HG03558 (cell line): Measurements from ENCODE around the gene DAPK2.
A peak's percentile ranks its signal among the peaks of the same experiment; 100 is the strongest.

Source experiments
- ATAC-seq: cut with Tn5 transposase; IDR thresholded peaks from one replicate; pipeline ENCODE4 v1.9.1; 2021; ENCODE audit warnings: moderate number of reproducible peaks; ENCODE audit not compliant: unreplicated experiment; ENCODE audit errors: extremely low read depth

The DAPK2 gene

GRCh38 chr15:64029110-64029509, 17.2 kb downstream of the DAPK2 start:
- no peak for ATAC-seq

GRCh38 chr15:64026591-64026990, 19.7 kb downstream of the DAPK2 start:
- no peak for ATAC-seq

DNA sequence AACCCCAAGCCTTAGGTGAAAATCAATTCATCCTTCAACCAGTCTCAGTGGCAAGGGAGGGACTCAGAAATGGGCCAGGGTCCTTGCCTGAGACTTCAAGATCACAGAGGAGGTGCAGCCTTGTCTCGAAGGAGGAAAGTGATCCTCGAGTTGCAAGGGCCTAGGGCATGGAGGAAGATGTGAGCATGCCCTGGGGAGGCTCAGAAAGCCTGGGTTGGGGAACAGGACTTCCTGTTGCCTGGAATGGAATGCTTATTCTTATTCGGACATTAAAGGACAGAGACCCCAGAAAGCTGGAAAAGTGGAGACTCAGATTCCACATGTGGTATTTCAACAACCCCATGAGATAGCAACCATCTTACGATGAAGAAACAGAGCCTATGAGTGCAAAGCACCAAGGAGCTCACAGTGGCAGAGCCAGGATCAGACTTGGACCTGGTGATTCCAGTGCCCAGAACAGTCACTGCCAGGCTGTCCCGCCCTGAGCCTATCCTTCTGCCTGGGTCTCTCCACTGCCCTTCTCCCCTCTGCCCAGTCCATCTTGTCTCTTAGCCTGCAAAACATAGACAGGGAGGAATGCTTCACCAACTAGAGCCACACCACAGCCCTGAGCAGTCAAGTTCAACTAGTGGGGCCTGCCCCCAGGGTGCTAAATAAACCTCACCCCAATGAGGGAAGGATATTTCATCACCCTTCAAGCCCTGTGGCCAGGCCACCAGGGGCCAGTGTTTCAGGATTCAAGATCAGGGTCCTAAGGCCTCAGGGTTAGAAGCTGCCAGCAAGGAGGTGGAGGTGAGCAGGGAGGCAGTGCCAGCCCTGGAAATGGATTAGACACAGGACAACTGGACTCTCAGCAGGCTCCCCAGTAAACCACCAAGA, 21.9 kb downstream of the DAPK2 start:
- ATAC-seq, result no peak

DNA sequence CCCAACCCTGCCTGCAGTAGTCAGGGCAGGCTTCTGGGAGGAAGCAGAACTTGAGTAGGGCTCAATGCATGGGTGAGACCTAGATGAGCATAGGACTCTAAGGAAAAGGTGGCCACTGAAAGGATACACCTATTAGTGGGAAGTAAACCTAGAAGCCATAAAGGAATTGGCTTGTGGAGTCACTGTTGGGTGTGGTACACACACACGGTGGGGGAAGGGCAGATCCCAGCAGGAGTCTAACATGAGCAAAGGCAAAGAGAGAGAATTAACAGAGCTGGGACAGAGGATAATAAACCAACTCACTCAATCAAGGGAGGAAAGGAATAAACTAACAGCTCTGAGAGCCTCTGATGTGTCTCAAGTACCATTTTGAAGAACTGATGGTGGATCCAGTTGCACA, 23.1 kb downstream of the DAPK2 start:
- ATAC-seq, result no peak

- ATAC-seq, result no peak
Measured at GRCh38 chr15:64022571-64022970, 23.7 kb downstream of the DAPK2 start.

- ATAC-seq, result no peak
Measured at GRCh38 chr15:64019764-64020163, 26.5 kb downstream of the DAPK2 start.

DNA sequence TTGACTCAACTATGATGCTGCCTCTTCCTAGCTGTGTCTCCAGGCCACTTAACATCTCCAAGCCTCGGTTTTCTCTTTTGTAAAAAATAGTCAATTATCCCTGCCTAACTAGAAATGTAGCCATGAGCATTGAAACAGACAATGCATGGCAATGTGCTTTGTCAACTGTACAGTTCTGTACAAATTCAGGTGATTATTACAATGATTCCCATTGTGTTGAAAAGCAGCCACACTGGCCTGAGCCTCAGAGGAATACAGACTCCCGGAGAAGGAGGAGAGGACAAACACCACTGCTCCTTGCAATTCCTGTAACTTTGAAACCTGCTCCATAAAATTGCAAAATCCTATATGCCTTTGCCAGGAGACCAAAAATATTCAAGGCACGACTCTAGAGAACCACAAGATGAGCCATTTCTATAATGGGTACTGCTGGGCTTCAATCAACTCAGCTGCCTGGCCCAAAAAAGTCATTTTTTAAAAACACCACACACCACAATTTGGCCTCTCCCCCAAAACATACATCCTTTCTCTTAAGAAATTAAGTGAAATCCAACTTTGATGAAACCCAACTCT, 28.6 kb downstream of the DAPK2 start:
- ATAC-seq, result no peak

DNA sequence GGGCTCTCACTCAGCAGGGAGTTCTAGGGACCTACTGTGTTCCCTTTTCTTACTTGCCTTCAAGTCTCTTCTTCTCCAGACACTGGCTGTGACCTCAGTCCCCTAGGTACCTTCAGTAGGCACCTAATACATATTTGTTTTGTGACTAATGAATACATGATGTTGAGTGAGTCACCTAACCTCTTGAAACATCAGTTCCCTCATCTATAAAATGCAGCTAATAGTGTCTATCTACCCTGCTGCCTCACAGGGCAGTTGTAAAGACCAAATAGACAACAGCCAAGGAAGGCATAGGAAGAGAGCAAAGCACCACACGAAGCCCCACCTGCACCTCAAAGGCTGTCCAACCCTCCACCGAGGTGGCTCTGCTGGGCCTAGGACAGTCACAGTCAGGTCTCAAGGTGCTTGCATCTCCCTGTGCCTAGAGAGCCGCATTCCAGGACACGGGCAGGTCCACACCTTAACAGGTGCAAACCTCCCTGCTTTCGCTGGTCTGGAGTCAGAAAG, 29.1 kb downstream of the DAPK2 start:
- ATAC-seq, result no peak

DNA sequence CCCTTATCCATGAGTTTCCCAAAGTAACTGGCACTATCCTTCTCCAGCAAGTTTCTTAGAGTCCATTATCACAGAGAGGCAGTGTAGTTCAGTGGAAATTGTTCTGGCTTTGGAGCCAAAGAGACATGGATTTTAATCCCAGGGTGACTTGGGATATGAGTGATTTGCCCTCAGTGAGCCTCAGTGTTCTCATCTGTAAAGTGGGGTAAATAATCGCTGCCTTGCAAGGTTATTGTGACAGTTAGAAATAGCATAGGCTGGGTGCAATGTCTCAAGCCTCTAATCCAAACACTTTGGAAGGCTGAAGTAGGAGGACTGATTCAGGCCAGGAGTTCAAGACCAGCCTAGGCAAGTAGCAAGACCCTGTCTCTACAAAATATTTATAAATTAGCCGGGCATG, 30.0 kb downstream of the DAPK2 start:
- no peak for ATAC-seq

DNA sequence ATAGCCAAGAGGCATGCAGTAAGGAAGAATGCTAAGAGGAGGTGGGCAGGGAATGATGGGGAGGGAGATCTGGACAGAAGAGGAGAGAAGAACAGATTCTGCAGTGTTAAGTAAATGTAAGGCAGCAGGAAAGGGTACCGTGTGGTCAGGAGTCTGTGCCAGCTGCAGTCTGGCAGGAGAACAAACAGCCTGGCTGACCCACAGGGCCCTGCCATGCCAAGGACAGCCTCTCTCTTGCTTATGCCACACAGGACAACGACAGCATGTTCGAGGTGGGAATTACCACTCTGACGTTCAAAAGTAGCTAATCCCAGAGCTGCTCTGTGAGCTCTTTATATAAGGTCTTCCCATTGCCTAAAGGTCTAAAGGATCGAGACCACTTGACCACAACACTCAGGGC, 31.3 kb downstream of the DAPK2 start:
- no peak for ATAC-seq

DNA sequence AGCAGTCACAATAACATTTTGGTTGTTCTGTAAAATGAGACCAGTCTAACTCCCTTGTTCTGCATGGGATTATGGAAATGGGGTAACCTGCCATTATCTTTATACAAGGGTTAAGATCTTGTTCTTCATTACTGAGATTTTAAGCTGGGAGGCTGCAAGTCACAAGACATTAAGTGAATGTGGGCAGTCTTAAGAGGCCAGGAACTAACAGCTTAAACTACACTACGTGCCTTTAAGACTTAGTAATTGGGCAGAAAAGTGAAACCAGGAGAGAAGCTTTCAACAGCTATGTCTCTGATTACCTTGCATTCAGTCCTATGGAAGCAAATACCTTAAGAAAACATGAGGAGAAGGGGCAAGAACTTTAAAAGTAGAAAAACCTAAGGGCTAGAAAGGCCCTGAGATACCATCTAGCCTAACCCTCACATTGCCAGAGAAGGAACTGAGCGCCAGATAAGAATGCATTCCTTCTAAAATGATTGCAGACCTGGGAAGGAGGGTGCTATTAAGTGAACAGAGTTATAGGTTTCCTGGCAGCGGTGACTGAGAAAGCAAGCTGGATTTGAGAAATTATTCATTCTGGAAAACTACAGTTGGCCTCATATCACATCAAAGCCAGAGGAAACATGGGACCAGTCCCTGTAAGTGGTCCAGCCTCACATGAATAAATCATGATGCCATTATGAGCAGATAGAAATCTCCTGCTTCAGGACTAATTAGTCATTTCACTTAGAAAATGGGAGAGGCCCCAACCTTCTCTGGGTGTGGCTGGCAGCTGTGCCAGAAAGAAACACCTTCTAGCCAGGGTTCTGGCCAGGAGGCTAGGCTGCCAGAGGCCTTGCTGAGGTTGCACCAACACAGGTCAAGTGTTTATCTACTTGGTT, 32.9 kb downstream of the DAPK2 start:
- ATAC-seq, result no peak

DNA sequence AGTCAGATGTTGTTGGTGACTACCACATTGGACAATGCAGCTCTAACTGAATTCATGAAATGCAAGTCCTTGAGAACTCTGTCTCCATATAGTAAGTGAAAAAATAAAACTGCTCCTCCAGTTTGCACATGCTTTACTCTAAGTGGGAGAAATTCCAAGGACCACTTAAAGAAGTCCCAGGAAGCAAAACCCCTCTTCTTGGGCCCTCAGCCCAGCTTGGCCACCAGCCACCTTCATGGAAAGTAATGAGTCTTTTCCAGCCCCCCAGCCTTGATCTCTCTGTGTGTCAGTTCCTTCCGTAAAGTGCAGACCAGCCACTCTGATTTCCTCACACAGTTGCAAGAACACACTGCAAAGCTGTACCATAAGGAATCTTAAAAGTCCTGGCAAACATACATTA, 34.5 kb downstream of the DAPK2 start:
- ATAC-seq, result no peak

DNA sequence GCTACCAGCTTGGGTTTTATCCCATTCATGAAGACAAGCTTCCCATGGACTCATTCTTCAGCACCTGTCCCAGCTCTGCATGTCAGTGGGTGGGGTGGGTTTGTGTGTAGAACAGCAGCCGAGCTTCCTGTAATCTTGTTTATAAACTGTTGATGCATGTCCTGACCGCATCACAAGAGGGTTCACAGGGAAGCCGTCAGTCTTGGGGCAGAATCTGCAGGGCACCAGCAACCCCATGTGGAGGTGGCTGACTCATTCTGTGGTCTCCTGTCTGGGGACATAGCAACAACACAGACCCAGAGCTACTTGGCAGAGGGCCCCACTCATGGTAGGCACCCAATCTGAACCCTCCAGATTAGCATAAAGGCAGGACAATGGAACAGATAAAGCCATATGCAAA, 35.6 kb downstream of the DAPK2 start:
- peak; percentile 42 for ATAC-seq

- peak; percentile 24 for ATAC-seq
Measured at GRCh38 chr15:64009798-64010261, 36.5 kb downstream of the DAPK2 start.

GRCh38 chr15:64009241-64009640, 37.0 kb downstream of the DAPK2 start:
- ATAC-seq, result no peak

DNA sequence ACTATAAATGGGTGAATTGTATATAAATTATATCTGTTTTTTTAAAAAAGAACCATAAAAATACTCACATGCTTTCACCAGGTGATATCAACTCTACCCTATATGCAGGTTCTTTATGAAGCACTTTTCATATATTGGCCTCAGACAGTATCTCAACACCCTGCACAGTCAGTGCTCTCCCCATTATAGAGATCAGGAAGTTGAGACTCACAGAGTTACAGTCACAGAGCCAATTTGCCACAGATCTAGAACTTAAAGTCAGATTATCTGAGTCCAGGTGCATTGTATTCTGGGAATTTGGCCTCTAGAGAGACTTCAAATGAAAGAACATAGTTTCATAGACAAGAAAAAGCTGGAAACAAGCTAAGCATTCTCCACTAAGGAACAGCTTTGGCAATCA, 38.1 kb downstream of the DAPK2 start:
- ATAC-seq, result no peak

DNA sequence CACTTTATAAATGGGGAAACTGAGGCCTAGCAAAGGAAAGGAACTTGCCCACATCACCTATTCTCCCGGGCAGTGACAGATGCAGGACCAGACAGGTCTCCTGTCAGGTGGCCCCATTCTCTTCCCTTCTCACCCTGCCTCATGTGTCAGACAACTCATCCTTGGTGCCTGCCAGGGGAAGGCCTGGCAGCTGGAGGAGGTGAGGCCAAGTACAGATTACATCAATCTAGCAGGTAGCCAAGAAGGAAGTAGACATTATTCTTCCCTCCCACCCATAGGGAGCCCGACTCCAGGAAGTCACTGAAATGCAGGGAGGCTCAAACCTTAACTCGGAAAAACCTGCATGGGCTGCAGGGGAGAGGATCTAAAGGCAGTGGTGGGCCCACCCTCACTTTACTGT, 39.6 kb downstream of the DAPK2 start:
- ATAC-seq, result no peak

- no peak for ATAC-seq
Measured at GRCh38 chr15:64004587-64004986, 41.7 kb downstream of the DAPK2 start.

DNA sequence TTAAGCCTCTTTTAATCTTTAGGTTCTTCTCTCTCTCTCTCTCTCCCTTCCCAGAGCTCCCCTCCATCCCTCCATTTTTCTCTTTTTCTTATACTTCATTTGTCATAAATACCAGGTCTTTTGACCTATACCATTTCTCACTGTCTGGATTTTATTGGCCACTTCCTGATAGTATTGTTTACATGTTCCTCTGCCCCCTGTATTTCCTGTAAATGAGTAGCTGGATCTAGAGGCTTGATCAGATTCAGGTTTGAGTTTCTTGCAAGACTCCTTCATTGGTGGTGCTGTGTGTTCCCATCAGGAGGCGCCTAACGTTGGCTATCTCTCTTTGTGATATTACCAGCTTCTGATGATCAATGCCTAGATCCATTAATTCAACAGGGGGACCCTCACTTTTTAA, 42.2 kb downstream of the DAPK2 start:
- ATAC-seq, result no peak

- ATAC-seq, result no peak
Measured at GRCh38 chr15:64003182-64003581, 43.1 kb downstream of the DAPK2 start.

- ATAC-seq, result no peak
Measured at GRCh38 chr15:64001148-64001547, 45.1 kb downstream of the DAPK2 start.
